SK-N-SH treated with all-trans-retinoic acid at 6 μM for 48 hours (cell line): ENCODE data around the gene LARGE1.
"Not testable (repeated sequence)": the region's sequence is repeated elsewhere in the genome, so short reads cannot be mapped to it uniquely, and the experiment has no call there.

ENCODE experiments used
- ATAC-seq: fragments of 200-7000 bp; cut with Tn5 transposase; 3 replicates; pipeline ENCODE4 v1.9.1; 2020; ENCODE audit warnings: mild to moderate bottlenecking, moderate library complexity
- ARNTL ChIP-seq: fragments of 450-650 bp; formaldehyde crosslinking; IDR thresholded peaks from 2 replicates; pipeline ENCODE4 v1.5.0; 2020; ENCODE audit warnings: low read depth, mild to moderate bottlenecking, moderate library complexity, borderline replicate concordance
- BACH2 ChIP-seq: fragments of 250-450 bp; sonication (Bioruptor Pico); IDR thresholded peaks from 2 replicates; pipeline ENCODE4 v1.9.0; 2021; ENCODE audit warnings: mild to moderate bottlenecking, borderline replicate concordance
- CREB5 ChIP-seq: fragments of 250-450 bp; sonication (Bioruptor Pico); IDR thresholded peaks from 2 replicates; pipeline ENCODE4 v1.5.1; 2020; ENCODE audit warnings: low read depth, mild to moderate bottlenecking, moderate library complexity
- CSDC2 ChIP-seq: fragments of 250-450 bp; sonication (Bioruptor Pico); IDR thresholded peaks from 2 replicates; pipeline ENCODE4 v1.5.0; 2020; ENCODE audit warnings: mild to moderate bottlenecking, moderate library complexity
- CSRNP3 ChIP-seq: fragments of 250-450 bp; sonication (Bioruptor Pico); IDR thresholded peaks from 2 replicates; pipeline ENCODE4 v1.5.1; 2021; ENCODE audit warnings: mild to moderate bottlenecking, moderate library complexity
- GLIS3 ChIP-seq: fragments of 250-450 bp; sonication (Bioruptor Pico); IDR thresholded peaks from 2 replicates; pipeline ENCODE4 v1.5.0; 2020; ENCODE audit warnings: mild to moderate bottlenecking, moderate library complexity
- ISL1 ChIP-seq: fragments of 250-450 bp; sonication (Bioruptor Pico); IDR thresholded peaks from 2 replicates; pipeline ENCODE4 v2.1.2; 2022; ENCODE audit warnings: mild to moderate bottlenecking, moderate library complexity
- PATZ1 ChIP-seq: fragments of 250-450 bp; sonication (Bioruptor Pico); IDR thresholded peaks from 2 replicates; pipeline ENCODE4 v1.8.0; 2020; ENCODE audit warnings: mild to moderate bottlenecking, moderate library complexity, borderline replicate concordance
- POU6F1 ChIP-seq: fragments of 250-450 bp; sonication (Bioruptor Pico); IDR thresholded peaks from 2 replicates; pipeline ENCODE4 v1.8.0; 2021; ENCODE audit warnings: low read depth, mild to moderate bottlenecking, moderate library complexity, borderline replicate concordance
- PPARA ChIP-seq: fragments of 250-450 bp; sonication (Bioruptor Pico); IDR thresholded peaks from 2 replicates; pipeline ENCODE4 v1.5.0; 2020; ENCODE audit warnings: mild to moderate bottlenecking, borderline replicate concordance
- RARB ChIP-seq: fragments of 250-450 bp; sonication (Bioruptor Pico); IDR thresholded peaks from 2 replicates; pipeline ENCODE4 v1.8.0; 2021; ENCODE audit warnings: mild to moderate bottlenecking, moderate library complexity
- TCF4 ChIP-seq: fragments of 250-450 bp; sonication (Bioruptor Pico); IDR thresholded peaks from 2 replicates; pipeline ENCODE4 v1.8.0; 2021; ENCODE audit warnings: mild to moderate bottlenecking, moderate library complexity, borderline replicate concordance
- TOX ChIP-seq: fragments of 250-450 bp; sonication (Bioruptor Pico); IDR thresholded peaks from 2 replicates; pipeline ENCODE4 v1.8.0; 2021; ENCODE audit warnings: mild to moderate bottlenecking, moderate library complexity, borderline replicate concordance
- TSHZ2 ChIP-seq: fragments of 250-450 bp; sonication (Bioruptor Pico); IDR thresholded peaks from 2 replicates; pipeline ENCODE4 v1.5.0; 2020; ENCODE audit warnings: mild to moderate bottlenecking, moderate library complexity
- ZC3H10 ChIP-seq: fragments of 250-450 bp; sonication (Bioruptor Pico); IDR thresholded peaks from 2 replicates; pipeline ENCODE4 v1.5.1; 2021; ENCODE audit warnings: mild to moderate bottlenecking, moderate library complexity
- ZFP3 ChIP-seq: fragments of 250-450 bp; sonication (Bioruptor Pico); IDR thresholded peaks from 2 replicates; pipeline ENCODE4 v1.5.0; 2020; ENCODE audit warnings: mild to moderate bottlenecking, moderate library complexity
- ZNF565 ChIP-seq: fragments of 450-650 bp; formaldehyde crosslinking; conservative IDR thresholded peaks from 2 replicates; pipeline ENCODE4 v1.5.0; 2020; ENCODE audit warnings: low read depth, mild to moderate bottlenecking, moderate library complexity
- ZNF70 ChIP-seq: fragments of 450-650 bp; formaldehyde crosslinking; IDR thresholded peaks from 2 replicates; pipeline ENCODE4 v1.5.0; 2020; ENCODE audit warnings: mild to moderate bottlenecking, moderate library complexity

Gene LARGE1

GRCh38 chr22:33569018-33569417 is 351.3 kb downstream of the LARGE1 start:
- no peak for ATAC-seq
- TF ChIP-seq TOX (CRISPR knock-in tag) (no peak), CSRNP3 (no peak), TSHZ2 (CRISPR knock-in tag) (no peak), PATZ1 (CRISPR knock-in tag) (no peak), ZC3H10 (CRISPR knock-in tag) (no peak), ZNF565 (no peak), RARB (CRISPR knock-in tag) (no peak), TCF4 (CRISPR knock-in tag) (no peak), CSDC2 (CRISPR knock-in tag) (no peak)

GRCh38 chr22:33566495-33566894 is 353.8 kb downstream of the LARGE1 start:
- not testable (repeated sequence) for ATAC-seq

- ATAC-seq: no peak
- TF ChIP-seq CREB5 (CRISPR knock-in tag): no peak
- TF ChIP-seq RARB (CRISPR knock-in tag): no peak
- TF ChIP-seq ARNTL (CRISPR knock-in tag): no peak
- no peak for TF ChIP-seq ZFP3 (CRISPR knock-in tag)
- TF ChIP-seq TOX (CRISPR knock-in tag): no peak
- TF ChIP-seq ISL1: no peak
- no peak for TF ChIP-seq PATZ1 (CRISPR knock-in tag)
- no peak for TF ChIP-seq POU6F1
- TF ChIP-seq PPARA: no peak
- no peak for TF ChIP-seq TSHZ2 (CRISPR knock-in tag)
- no peak for TF ChIP-seq ZNF565
- TF ChIP-seq ZNF70 (CRISPR knock-in tag): no peak
- no peak for TF ChIP-seq GLIS3
- TF ChIP-seq BACH2 (CRISPR knock-in tag): no peak
Observed at GRCh38 chr22:33565580-33565995, 354.7 kb downstream of the LARGE1 start.
